ENCODE results near the gene SPHK2. TPM values are rescaled to one million over a fixed set of nuclear protein-coding genes. Genes with fewer than 3 reads are reported as not detected.

Gene SPHK2
- total RNA-seq, 1 experiment from 2014 or later = 19.9 TPM

GRCh38 chr19:48624067-48624594, 4.8 kb downstream of the SPHK2 start:
- intact Hi-C loops (cut with micrococcal nuclease) = no loop called here
- ChIA-PET CTCF (interaction anchor here (1.0 kb wide), 1 partner anchor 218 kb away, joined by 3 read pairs; no protein-coding TSS in a partner anchor), RAD21 (ENCODE audit: low non-redundant PET in 1 of 2, low total read pairs in 2 of 2, uncharacterized antibody in 2 of 2, unreplicated experiment in 2 of 2) (interaction anchor here in 1 of 2 experiments (0.6 kb wide), 1 partner anchor 10 kb away, joined by 3 read pairs; no protein-coding TSS in a partner anchor), POLR2A (interaction anchor here (0.9 to 1.3 kb wide), 6 partner anchors 9 to 122 kb away, joined by 4 to 7 read pairs (median 4); partner anchors contain the start of gene FAM83E)
- TF ChIP-seq ZBTB33 (IDR thresholded peaks at IDR 0.05; ENCODE audit: extremely low read depth, insufficient replicate concordance, low read length) = peak; percentile 84
- TF ChIP-seq SP1 (IDR thresholded peaks at IDR 0.05; ENCODE audit: low read depth) = peak; percentile 79
- peak; percentile 76; the same call in 1 of the 2 replicates for TF ChIP-seq EGR1 (IDR thresholded peaks at IDR 0.05; ENCODE audit: low read depth)
- peak; percentile 26; the same call in 1 of the 2 replicates for TF ChIP-seq POLR2AphosphoS5 (IDR thresholded peaks at IDR 0.05; ENCODE audit: low read depth, low read length)
- peak; percentile 99 for TF ChIP-seq YY1 (IDR thresholded peaks at IDR 0.05; ENCODE audit: extremely low read depth, insufficient replicate concordance, low read depth, low read length)
- no peak for TF ChIP-seq SIN3A (IDR thresholded peaks at IDR 0.05; ENCODE audit: low read depth)
- no peak for TF ChIP-seq ZFX (IDR thresholded peaks at IDR 0.05)
- no peak for TF ChIP-seq EZH2 (IDR thresholded peaks at IDR 0.05)
- TF ChIP-seq FOSL1 (IDR thresholded peaks at IDR 0.05; ENCODE audit: low read depth) = no peak
- Histone ChIP-seq H3K4me3 (replicated peaks in 1 of 2; ENCODE audit: low read depth in 1 of 2, low read length in 2 of 2) (peak overlapping the region; percentile 50 to 57), H3K4me2 (ENCODE audit: low read length) (peak overlapping the region; percentile 82), H2AFZ (ENCODE audit: low read depth, low read length, poor library complexity, severe bottlenecking) (no peak overlapping the region), H3K9me2 (ENCODE audit: insufficient read depth) (no peaks in the 10 kb centered on the region), H3K27ac (ENCODE audit: low read depth, low read length) (peak overlapping the region; percentile 64), H3K9ac (ENCODE audit: low read length) (peak overlapping the region; percentile 62), H3K36me3 (ENCODE audit: control insufficient read depth in 1 of 2, insufficient read depth in 2 of 2, low read length in 2 of 2) (no peaks in the 10 kb centered on the region), H3K9me3 (ENCODE audit: control insufficient read depth in 1 of 2, insufficient read depth in 1 of 2, low read depth in 1 of 2, low read length in 2 of 2) (no peaks in the 10 kb centered on the region), H4K20me1 (ENCODE audit: insufficient read depth) (no peaks in the 10 kb centered on the region), H3K79me2 (ENCODE audit: insufficient read depth, low read length) (peaks cover 33% of the 10 kb centered on the region), H3K4me1 (ENCODE audit: control insufficient read depth in 1 of 2, insufficient read depth in 2 of 2, low read length in 2 of 2) (peaks cover 23 to 34% of the 10 kb centered on the region in 2 experiments), H3K27me3 (ENCODE audit: insufficient read depth, low read length) (no peaks in the 10 kb centered on the region)
- no TSS peak for BruUV-seq (replicated peaks)
- ATAC-seq (peak; percentile 84), DNase-seq (ENCODE audit: low read depth, low spot score) (peak; percentile 91)
